ENCODE results near the gene PTGDS.

DNA sequence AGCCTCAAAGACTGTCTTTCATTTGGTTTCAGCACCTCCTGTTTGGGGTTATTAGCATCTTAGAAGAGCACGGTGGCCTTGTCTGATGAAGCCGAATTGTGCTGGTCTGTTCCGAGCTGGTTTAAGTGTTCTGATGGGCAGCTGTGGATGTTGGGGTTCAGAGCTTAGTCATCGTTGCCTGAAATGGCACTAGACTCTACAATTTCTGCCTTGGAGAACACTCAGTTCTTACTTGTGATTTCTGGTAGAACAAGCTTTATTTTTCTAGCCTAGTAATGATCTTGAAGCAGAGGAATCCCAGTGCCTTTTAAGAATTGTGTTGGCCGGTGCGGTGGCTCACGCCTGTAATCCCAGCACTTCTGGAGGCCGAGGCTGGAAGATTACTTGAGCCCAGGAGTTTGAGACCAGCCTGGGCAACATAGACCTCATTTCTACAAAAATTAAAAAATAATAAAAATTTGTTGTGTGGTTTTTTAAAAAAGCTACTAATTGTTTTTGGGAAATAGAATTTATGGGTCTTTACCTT is 40.6 kb upstream of the PTGDS start:
- TF ChIP-seq ZBTB7A (tag by site-specific recombination; IDR thresholded peaks at IDR 0.05; ENCODE audit: low read depth) = no peak
- TF ChIP-seq, protein P1, sequence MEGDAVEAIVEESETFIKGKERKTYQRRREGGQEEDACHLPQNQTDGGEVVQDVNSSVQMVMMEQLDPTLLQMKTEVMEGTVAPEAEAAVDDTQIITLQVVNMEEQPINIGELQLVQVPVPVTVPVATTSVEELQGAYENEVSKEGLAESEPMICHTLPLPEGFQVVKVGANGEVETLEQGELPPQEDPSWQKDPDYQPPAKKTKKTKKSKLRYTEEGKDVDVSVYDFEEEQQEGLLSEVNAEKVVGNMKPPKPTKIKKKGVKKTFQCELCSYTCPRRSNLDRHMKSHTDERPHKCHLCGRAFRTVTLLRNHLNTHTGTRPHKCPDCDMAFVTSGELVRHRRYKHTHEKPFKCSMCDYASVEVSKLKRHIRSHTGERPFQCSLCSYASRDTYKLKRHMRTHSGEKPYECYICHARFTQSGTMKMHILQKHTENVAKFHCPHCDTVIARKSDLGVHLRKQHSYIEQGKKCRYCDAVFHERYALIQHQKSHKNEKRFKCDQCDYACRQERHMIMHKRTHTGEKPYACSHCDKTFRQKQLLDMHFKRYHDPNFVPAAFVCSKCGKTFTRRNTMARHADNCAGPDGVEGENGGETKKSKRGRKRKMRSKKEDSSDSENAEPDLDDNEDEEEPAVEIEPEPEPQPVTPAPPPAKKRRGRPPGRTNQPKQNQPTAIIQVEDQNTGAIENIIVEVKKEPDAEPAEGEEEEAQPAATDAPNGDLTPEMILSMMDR (tag by site-specific recombination; IDR thresholded peaks at IDR 0.05) = no peak

Measured in HEK293 (cell line).